IMR-90 (cell line): ENCODE measurements around the gene B3GAT2. TPM values are rescaled to one million over a fixed set of nuclear protein-coding genes. Genes with fewer than 3 reads are reported as not detected.

Experiments
- ATAC-seq: fragments of 200-7000 bp; cut with Tn5 transposase; 2 replicates; pipeline ENCODE4 v1.9.1; 2020; ENCODE audit warnings: low read depth, mild to moderate bottlenecking, moderate library complexity
- BruUV-seq: library from RNA; stranded (reverse); fragments of 400-500 nt; replicated peaks from 2 replicates; lab custom pipeline; 2021; lab: Mats Ljungman, UMichigan
- CTCF ChIA-PET: fragments of 300-600 bp; formaldehyde crosslinking; extraction: SDS; loops from one replicate; lab custom pipeline; 2021; ENCODE audit warnings: antibody characterized with exemption; lab: Yijun Ruan, JAX
- POLR2A ChIA-PET: fragments of 300-600 bp; sonication (Branson Sonifier 250); formaldehyde crosslinking; loops from one replicate; lab custom pipeline; 2022; ENCODE audit warnings: antibody characterized with exemption; ENCODE audit not compliant: unreplicated experiment; lab: Charles Lee
- DNase-seq: peaks from one replicate; pipeline ENCODE4 v3.0.0; 2013
- H2AFZ ChIP-seq: replicated peaks from 2 replicates; pipeline ENCODE3; 2013; ENCODE audit warnings: low read length, mild to moderate bottlenecking; ENCODE audit not compliant: poor library complexity
- H2AK5ac ChIP-seq: 2 replicates; pipeline ENCODE4 v1.6.1; 2013; ENCODE audit warnings: low read depth, low read length, inconsistent platforms
- H2AK9ac ChIP-seq: replicated peaks from 2 replicates; pipeline ENCODE3; 2013; ENCODE audit warnings: mild to moderate bottlenecking, low read depth, low read length, moderate library complexity; ENCODE audit not compliant: poor library complexity
- H2BK120ac ChIP-seq: 2 replicates; pipeline ENCODE4 v1.6.1; 2013; ENCODE audit warnings: low read depth, low read length, inconsistent platforms
- H2BK15ac ChIP-seq: 3 replicates; pipeline ENCODE4 v1.6.1; 2013; ENCODE audit warnings: low read depth, low read length, inconsistent platforms
- H2BK20ac ChIP-seq: 2 replicates; pipeline ENCODE4 v1.6.1; 2013; ENCODE audit warnings: low read depth, mild to moderate bottlenecking, inconsistent platforms, low read length, moderate library complexity
- H2BK5ac ChIP-seq: 2 replicates; pipeline ENCODE4 v1.6.1; 2013; ENCODE audit warnings: mild to moderate bottlenecking, low read depth, low read length, inconsistent platforms; ENCODE audit not compliant: poor library complexity, severe bottlenecking
- H3K14ac ChIP-seq: replicated peaks from 2 replicates; pipeline ENCODE4 v1.6.1; 2013; ENCODE audit warnings: low read depth, low read length, inconsistent platforms
- H3K18ac ChIP-seq: 2 replicates; pipeline ENCODE4 v1.6.1; 2013; ENCODE audit warnings: low read depth, low read length, control low read depth
- H3K23ac ChIP-seq: 2 replicates; pipeline ENCODE4 v1.6.1; 2013; ENCODE audit warnings: low read depth, low read length, inconsistent platforms
- H3K27ac ChIP-seq: 2 replicates; pipeline ENCODE4 v1.5.1; 2013; ENCODE audit warnings: mild to moderate bottlenecking, control low read depth, low read length; ENCODE audit not compliant: insufficient read depth
- H3K27me3 ChIP-seq: 2 replicates; pipeline ENCODE4 v1.6.1; 2013; ENCODE audit warnings: low read length; ENCODE audit not compliant: control insufficient read depth, insufficient read depth
- H3K36me3 ChIP-seq: 2 replicates; pipeline ENCODE4 v1.6.1; 2013; ENCODE audit warnings: low read length, mixed read lengths; ENCODE audit not compliant: control insufficient read depth, insufficient read depth
- H3K4ac ChIP-seq: 2 replicates; pipeline ENCODE4 v1.6.1; 2013; ENCODE audit warnings: low read depth, low read length, inconsistent platforms
- H3K4me1 ChIP-seq: 2 replicates; pipeline ENCODE4 v1.6.1; 2013; ENCODE audit warnings: low read length, mixed read lengths; ENCODE audit not compliant: control insufficient read depth, insufficient read depth
- H3K4me2 ChIP-seq: 2 replicates; pipeline ENCODE4 v1.6.1; 2013; ENCODE audit warnings: low read depth, mild to moderate bottlenecking, control low read depth, low read length, moderate library complexity
- H3K4me3 ChIP-seq: 2 replicates; pipeline ENCODE4 v1.5.1; 2013; ENCODE audit warnings: low read depth, mild to moderate bottlenecking, control low read depth, low read length, moderate library complexity; ENCODE audit not compliant: insufficient read depth
- H3K56ac ChIP-seq: 2 replicates; pipeline ENCODE4 v1.6.1; 2013; ENCODE audit warnings: low read length, inconsistent platforms; ENCODE audit not compliant: insufficient read depth; ENCODE audit errors: extremely low read depth
- H3K79me1 ChIP-seq, 2 experiments: 2 replicates each; pipeline ENCODE4 v1.6.1; 2013; ENCODE audit warnings: low read length in 2 of 2, inconsistent platforms in 1 of 2, low read depth in 1 of 2
- H3K9ac ChIP-seq: 2 replicates; pipeline ENCODE4 v1.6.1; 2013; ENCODE audit warnings: low read depth, low read length, control low read depth
- H3K9me1 ChIP-seq: 2 replicates; pipeline ENCODE4 v1.6.1; 2013; ENCODE audit warnings: low read length, inconsistent platforms; ENCODE audit not compliant: insufficient read depth
- H3K9me3 ChIP-seq: 2 replicates; pipeline ENCODE4 v1.6.1; 2013; ENCODE audit warnings: low read length; ENCODE audit not compliant: control insufficient read depth, insufficient read depth
- H4K20me1 ChIP-seq: 2 replicates; pipeline ENCODE4 v1.6.1; 2013; ENCODE audit warnings: low read length, inconsistent platforms; ENCODE audit not compliant: insufficient read depth
- H4K5ac ChIP-seq: 2 replicates; pipeline ENCODE4 v1.6.1; 2013; ENCODE audit warnings: mild to moderate bottlenecking, low read depth, low read length, control low read depth
- H4K8ac ChIP-seq, 2 experiments: 2 replicates each; pipeline ENCODE4 v1.6.1; 2013; ENCODE audit warnings: low read depth in 2 of 2, low read length in 2 of 2, control low read depth in 1 of 2, inconsistent platforms in 1 of 2
- H4K91ac ChIP-seq: 2 replicates; pipeline ENCODE4 v1.6.1; 2013; ENCODE audit warnings: low read depth, low read length, inconsistent platforms; ENCODE audit not compliant: insufficient read depth
- BHLHE40 ChIP-seq: fragments of 150-350 bp; IDR thresholded peaks from 2 replicates; pipeline ENCODE4 v1.6.1; 2016; ENCODE audit warnings: mild to moderate bottlenecking, low read depth, low read length
- CEBPB ChIP-seq: IDR thresholded peaks from 2 replicates; pipeline ENCODE4 v1.6.1; 2012; ENCODE audit warnings: low read depth, low read length, improper control_type of control experiment
- CHD1 ChIP-seq: IDR thresholded peaks from 2 replicates; pipeline ENCODE4 v1.6.1; 2012; ENCODE audit warnings: low read depth, low read length, improper control_type of control experiment
- CTCF ChIP-seq: conservative IDR thresholded peaks from 2 replicates; pipeline ENCODE4 v1.5.1; 2012; ENCODE audit warnings: mild to moderate bottlenecking, low read depth, low read length, improper control_type of control experiment
- FOS ChIP-seq: fragments of 150-350 bp; IDR thresholded peaks from 2 replicates; pipeline ENCODE4 v1.6.1; 2016; ENCODE audit warnings: low read depth, low read length
- MAFK ChIP-seq: IDR thresholded peaks from 2 replicates; pipeline ENCODE4 v1.6.1; 2012; ENCODE audit warnings: low read depth, low read length, improper control_type of control experiment
- MAZ ChIP-seq: IDR thresholded peaks from 2 replicates; pipeline ENCODE4 v1.6.1; 2012; ENCODE audit warnings: low read depth, mild to moderate bottlenecking, low read length, improper control_type of control experiment, moderate library complexity, borderline replicate concordance
- RAD21 ChIP-seq: IDR thresholded peaks from 2 replicates; pipeline ENCODE4 v1.6.1; 2012; ENCODE audit warnings: low read length, improper control_type of control experiment
- RCOR1 ChIP-seq: IDR thresholded peaks from 2 replicates; pipeline ENCODE4 v1.6.1; 2012; ENCODE audit warnings: mild to moderate bottlenecking, low read length, improper control_type of control experiment; ENCODE audit not compliant: insufficient replicate concordance
- RFX5 ChIP-seq: IDR thresholded peaks from 2 replicates; pipeline ENCODE4 v1.8.0; 2012; ENCODE audit warnings: low read depth, mild to moderate bottlenecking, low read length, moderate library complexity
- WGBS, 2 experiments: methylation state at CpG; one replicate each; pipeline versions ENCODE4 v1.1.5 to v1.1.7; 2013; ENCODE audit warnings: missing lambda C conversion rate in 2 of 2; ENCODE audit not compliant: insufficient read length in 1 of 2; ENCODE audit errors: extremely low coverage in 2 of 2; 5-methylcytosine and 5-hydroxymethylcytosine counted together
- dilution Hi-C: fragments of 300-500 bp; cut with HindIII; formaldehyde crosslinking; loops from one replicate; pipeline ENCODE4 v1.14.3; 2018; ENCODE audit warnings: low sequenced_read_pairs; ENCODE audit not compliant: unreplicated experiment
- in situ Hi-C: fragments of 300-500 bp; cut with MboI; formaldehyde crosslinking; loops from 3 replicates; pipeline ENCODE4 v1.14.3; 2019; ENCODE audit warnings: low sequenced_read_pairs, inconsistent platforms, mixed read lengths
- intact Hi-C: fragments of 100-400 bp; cut with micrococcal nuclease; formaldehyde crosslinking; loops from 2 replicates; pipeline ENCODE4 v1.10.0; 2022
- polyA plus RNA-seq, 3 experiments: library from polyadenylated mRNA; depleted of rRNA; stranded (reverse); fragments of >200 nt; gene quantifications; 2 replicates each; pipeline ENCODE4 v1.2.3, GENCODE V29; 2012; ENCODE audit warnings: low replicate concordance in 1 of 3
- total RNA-seq: library from RNA; depleted of rRNA; stranded (reverse); fragments of >200 nt; gene quantifications from 2 replicates; pipeline ENCODE4 v1.2.3, GENCODE V29; 2012
- TF ChIP-seq, protein P1 (sequence below): fragments of 150-350 bp; IDR thresholded peaks from 2 replicates; pipeline ENCODE4 v1.6.1; 2016; ENCODE audit warnings: low read depth, mild to moderate bottlenecking, low read length, moderate library complexity, borderline replicate concordance

Gene B3GAT2
- total and polyA plus RNA-seq, 2 of the 4 experiments (the other 2 are of a cell fraction), result 0.02 TPM; not detected in 1

- intact Hi-C loops, result no loop called here
- no peaks in the 10 kb centered on the region for H3K27me3 ChIP-seq
- no TSS peak for BruUV-seq
- H3K18ac ChIP-seq, result no peak overlapping the region
- no peak overlapping the region for H3K14ac ChIP-seq
- WGBS, 2 experiments, result no CpG with 5 or more reads among the region's 3 CpGs
- H2AFZ ChIP-seq, result no peak overlapping the region
- H3K9me1 ChIP-seq, result no peaks in the 10 kb centered on the region
- H2BK15ac ChIP-seq, result no peak overlapping the region
- no peaks in the 10 kb centered on the region for H4K20me1 ChIP-seq
- no peak overlapping the region for H2AK5ac ChIP-seq
- no peak overlapping the region for H4K5ac ChIP-seq
- H3K9me3 ChIP-seq, result no peaks in the 10 kb centered on the region
- no peak for TF ChIP-seq RCOR1
- TF ChIP-seq BHLHE40, result no peak
- TF ChIP-seq CEBPB, result no peak
- no peak for TF ChIP-seq RAD21
- TF ChIP-seq CTCF, result no peak
- no peak for TF ChIP-seq MAZ
- TF ChIP-seq, protein P1, sequence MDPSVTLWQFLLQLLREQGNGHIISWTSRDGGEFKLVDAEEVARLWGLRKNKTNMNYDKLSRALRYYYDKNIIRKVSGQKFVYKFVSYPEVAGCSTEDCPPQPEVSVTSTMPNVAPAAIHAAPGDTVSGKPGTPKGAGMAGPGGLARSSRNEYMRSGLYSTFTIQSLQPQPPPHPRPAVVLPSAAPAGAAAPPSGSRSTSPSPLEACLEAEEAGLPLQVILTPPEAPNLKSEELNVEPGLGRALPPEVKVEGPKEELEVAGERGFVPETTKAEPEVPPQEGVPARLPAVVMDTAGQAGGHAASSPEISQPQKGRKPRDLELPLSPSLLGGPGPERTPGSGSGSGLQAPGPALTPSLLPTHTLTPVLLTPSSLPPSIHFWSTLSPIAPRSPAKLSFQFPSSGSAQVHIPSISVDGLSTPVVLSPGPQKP, result no peak
- no peak for TF ChIP-seq RFX5
- no peak for TF ChIP-seq FOS
- no peak for TF ChIP-seq CHD1
- TF ChIP-seq MAFK, result no peak
- no peaks in the 10 kb centered on the region for H3K36me3 ChIP-seq
- dilution Hi-C loops, result no loop called here
- H2BK5ac ChIP-seq, result no peak overlapping the region
- no peak overlapping the region for H2AK9ac ChIP-seq
- no peak overlapping the region for H4K8ac ChIP-seq
- H4K91ac ChIP-seq, result no peak overlapping the region
- no peaks in the 10 kb centered on the region for H3K4me1 ChIP-seq
- no peak overlapping the region for H3K9ac ChIP-seq
- ChIA-PET CTCF (no interaction called here), POLR2A (no interaction called here)
- no peaks in the 10 kb centered on the region for H3K79me1 ChIP-seq
- no peak overlapping the region for H3K56ac ChIP-seq
- no peak overlapping the region for H2BK20ac ChIP-seq
- in situ Hi-C loops, result no loop called here
- no peak overlapping the region for H3K23ac ChIP-seq
- no peak overlapping the region for H3K27ac ChIP-seq
- ATAC-seq (no peak), DNase-seq (no peak)
- no peak overlapping the region for H3K4me3 ChIP-seq
- no peak overlapping the region for H3K4me2 ChIP-seq
- no peak overlapping the region for H2BK120ac ChIP-seq
- H3K4ac ChIP-seq, result no peak overlapping the region
These were observed 40.5 kb upstream of the B3GAT2 start for GRCh38 chr6:70997379-70997778.
